Vagina (tissue), 2 donors: ENCODE data around the gene HNRNPAB.

ENCODE experiments used
- POLR2A ChIP-seq, 2 donors: fragments of 450-650 bp; IDR thresholded peaks; one replicate each; pipeline ENCODE4 v1.6.1; 2017; ENCODE audit warnings: antibody characterized with exemption in 2 of 2, mild to moderate bottlenecking in 2 of 2, moderate library complexity in 2 of 2
- TF ChIP-seq, protein P1 (sequence below), 3 experiments: fragments of 450-650 bp in 2 of 3; fragments of 200-600 bp in 1 of 3; sonication (generic) in 1 of 3; IDR thresholded peaks; one replicate each; pipeline ENCODE4 v1.5.1; 2017 to 2019; ENCODE audit warnings: antibody characterized with exemption in 3 of 3, mild to moderate bottlenecking in 2 of 3, moderate library complexity in 2 of 3

DNA sequence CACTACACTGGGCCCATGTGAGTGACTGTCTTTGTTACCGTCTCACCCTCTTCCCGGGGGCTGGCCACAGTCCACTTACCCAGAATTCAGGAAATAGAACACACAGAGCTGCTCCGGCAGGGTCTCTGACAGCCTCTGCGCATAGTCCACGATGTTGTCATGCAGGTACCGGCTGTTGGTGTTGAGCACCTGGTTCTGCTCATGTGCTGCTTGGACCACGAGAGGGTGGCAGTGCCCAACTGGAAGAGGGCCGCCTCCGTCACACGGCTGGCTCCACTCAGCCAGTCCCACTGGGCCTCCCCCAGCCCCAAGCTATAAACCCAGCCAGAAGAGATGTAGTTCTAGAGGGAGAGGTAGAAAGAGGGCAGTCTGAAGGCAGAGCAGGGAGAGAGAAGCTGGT lies 25.5 kb downstream of the HNRNPAB start:
- TF ChIP-seq, protein P1, sequence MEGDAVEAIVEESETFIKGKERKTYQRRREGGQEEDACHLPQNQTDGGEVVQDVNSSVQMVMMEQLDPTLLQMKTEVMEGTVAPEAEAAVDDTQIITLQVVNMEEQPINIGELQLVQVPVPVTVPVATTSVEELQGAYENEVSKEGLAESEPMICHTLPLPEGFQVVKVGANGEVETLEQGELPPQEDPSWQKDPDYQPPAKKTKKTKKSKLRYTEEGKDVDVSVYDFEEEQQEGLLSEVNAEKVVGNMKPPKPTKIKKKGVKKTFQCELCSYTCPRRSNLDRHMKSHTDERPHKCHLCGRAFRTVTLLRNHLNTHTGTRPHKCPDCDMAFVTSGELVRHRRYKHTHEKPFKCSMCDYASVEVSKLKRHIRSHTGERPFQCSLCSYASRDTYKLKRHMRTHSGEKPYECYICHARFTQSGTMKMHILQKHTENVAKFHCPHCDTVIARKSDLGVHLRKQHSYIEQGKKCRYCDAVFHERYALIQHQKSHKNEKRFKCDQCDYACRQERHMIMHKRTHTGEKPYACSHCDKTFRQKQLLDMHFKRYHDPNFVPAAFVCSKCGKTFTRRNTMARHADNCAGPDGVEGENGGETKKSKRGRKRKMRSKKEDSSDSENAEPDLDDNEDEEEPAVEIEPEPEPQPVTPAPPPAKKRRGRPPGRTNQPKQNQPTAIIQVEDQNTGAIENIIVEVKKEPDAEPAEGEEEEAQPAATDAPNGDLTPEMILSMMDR (IDR thresholded peaks at IDR 0.05), result no peak
- TF ChIP-seq POLR2A (IDR thresholded peaks at IDR 0.05), result no peak
